Measurements from ENCODE around the gene KDM4B. TPM values are rescaled to one million over a fixed set of nuclear protein-coding genes. Genes with fewer than 3 reads are reported as not detected.
A peak's percentile ranks its signal among the peaks of the same experiment; 100 is the strongest.
"Not testable (repeated sequence)": the region's sequence is repeated elsewhere in the genome, so short reads cannot be mapped to it uniquely, and the experiment has no call there.

The KDM4B gene
- total RNA-seq, 1 donor = 26.7 TPM

GRCh38 chr19:4966591-4966990, 2.3 kb upstream of the KDM4B start:
- no peak for DNase-seq (ENCODE audit: low read depth in 2 of 3, low spot score in 2 of 3)

GRCh38 chr19:4967738-4968461, 1.0 kb upstream of the KDM4B start:
- no peak for DNase-seq (ENCODE audit: low read depth in 2 of 3, low spot score in 2 of 3)

- DNase-seq (ENCODE audit: low read depth in 2 of 3, low spot score in 2 of 3) = no peak
Observed at GRCh38 chr19:4969292-4969771, 419 bp downstream of the KDM4B start.

DNA sequence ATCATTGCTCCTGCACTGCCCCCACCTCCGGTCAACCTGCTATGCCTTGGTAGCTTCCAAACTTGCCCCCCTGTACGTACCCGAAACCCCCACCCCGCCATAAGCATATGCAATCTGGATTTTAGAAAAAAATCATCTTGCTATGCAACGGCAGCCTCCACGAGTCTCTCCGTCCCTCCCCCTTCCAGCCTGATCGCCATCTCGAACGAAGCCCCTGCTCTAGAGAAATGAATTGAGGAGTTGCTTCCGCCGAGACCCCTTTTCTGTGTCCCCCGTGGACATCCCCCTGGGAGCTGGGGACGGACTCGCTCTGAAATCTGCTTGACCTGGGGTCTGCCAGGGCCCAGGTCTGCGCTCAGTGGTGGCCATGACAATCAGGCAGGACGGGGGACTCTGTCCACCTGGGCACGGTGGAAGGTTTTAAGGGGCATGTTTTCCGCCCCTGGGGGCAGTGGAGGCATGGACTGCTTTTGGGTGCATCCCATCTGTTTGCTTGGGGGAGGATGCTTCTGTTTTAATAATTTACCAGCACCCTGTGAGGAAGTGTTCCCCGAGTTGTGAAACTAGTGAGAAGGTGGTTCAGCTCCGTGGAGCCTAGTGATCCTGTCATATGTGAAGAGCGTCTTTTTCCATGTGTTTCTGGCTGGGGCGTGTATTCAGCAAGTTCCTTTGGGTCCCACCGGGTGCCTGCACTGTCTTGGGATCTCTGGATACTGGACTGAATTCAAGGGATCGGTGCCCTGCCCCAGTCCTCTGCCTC, 1.0 kb downstream of the KDM4B start:
- DNase-seq (ENCODE audit: low read depth in 2 of 3, low spot score in 2 of 3) = no peak

DNA sequence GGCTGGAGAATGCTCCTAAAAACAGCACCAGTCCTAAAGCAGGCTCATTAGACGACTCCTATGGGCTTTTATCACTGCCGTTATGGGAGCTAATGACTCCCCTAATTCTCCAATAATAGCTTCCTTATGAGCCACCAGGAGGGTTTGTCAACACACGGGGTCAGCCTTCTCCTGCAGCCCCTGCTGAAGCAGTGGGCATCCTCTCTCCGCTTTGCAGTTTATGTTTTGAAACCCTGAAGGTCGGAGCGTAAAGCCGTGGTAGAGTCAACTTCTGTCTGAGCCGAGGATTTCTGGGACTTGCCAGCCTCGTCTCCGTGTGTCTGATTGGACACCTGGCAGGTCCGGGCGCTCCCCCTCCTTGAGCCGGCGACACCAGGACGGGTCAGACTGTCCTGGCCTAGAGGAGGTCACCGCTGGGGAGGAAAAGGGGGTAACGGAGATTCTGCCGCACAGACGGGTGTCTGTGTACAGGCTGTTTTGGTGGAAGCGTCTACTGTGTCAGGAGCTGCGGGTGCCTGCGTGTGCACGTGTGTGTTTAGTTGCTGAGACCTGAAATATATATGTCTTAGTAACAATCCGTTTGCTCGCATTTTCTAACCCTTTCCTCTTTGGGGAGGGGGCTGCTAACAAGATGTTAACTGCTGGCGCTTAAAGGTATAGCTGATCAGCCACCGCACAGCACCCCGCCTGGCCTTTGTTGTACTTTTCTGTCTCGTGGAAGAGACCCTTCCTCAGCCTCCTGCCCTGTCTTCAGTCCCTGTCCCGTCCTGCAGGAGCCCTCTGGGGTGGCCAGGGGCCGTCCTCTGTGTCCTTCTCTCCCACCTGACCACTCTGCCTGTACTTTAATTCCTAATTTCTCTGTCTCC, 1.9 kb downstream of the KDM4B start:
- no peak for DNase-seq (ENCODE audit: low read depth in 2 of 3, low spot score in 2 of 3)

DNA sequence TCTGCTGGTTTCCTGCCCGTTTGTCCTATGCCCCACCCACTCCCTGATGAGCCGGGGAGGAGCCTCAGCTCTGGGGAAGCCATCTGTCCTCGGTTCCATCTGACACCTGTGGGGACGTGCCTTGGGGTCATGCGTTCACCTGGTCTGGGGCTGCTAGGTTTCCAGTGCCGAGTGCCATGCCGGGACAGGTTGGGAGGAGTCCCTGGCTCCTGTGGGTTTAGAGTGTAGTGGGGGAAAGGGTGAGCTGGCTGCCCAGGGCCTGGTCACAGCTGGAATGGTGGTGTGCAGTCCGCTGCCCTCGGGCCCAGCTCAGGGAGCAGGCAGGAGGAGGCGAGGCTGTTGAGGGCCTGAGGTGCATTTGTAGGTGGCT, 2.5 kb downstream of the KDM4B start:
- peak in 1 of 3 donors; percentile 23 for DNase-seq (ENCODE audit: low read depth in 2 of 3, low spot score in 2 of 3)

GRCh38 chr19:4971816-4972495, 3.0 kb downstream of the KDM4B start:
- no peak for DNase-seq (ENCODE audit: low read depth in 2 of 3, low spot score in 2 of 3)

DNA sequence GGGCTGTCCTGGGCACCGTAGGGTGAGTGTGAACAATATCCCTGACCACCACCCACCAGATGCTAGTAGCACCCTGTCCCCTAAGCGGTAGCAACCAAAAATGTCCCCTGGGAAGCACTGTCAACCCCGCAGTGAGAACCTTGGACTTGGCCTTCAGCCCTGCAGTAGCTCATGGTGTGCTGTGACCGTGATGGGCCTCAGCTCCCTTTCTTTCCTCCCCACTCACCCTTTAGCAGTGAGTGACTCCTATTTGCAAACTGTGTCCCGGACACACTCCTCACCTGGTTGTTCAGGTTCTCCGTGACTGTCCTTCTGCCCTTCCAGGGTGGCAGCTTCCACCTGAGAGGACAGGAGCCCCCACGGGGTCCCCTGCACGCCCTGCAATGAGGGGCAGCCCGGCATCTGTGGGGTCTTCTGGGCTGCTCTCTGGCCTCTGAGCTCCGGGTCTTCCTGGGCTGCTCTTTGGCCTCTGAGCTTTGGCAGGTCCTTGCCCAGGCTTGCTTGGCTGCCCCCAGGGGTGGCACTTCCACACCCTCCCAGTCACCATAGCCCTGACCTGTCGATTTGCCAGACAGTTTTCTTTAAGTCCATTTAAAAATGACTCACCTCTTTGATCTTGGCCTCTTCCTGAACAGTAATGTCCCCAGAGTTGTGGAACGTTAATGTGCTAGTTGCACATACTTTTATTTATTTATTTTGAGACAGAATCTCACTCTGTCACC, 3.8 kb downstream of the KDM4B start:
- no peak for DNase-seq (ENCODE audit: low read depth in 2 of 3, low spot score in 2 of 3)

GRCh38 chr19:4974880-4975469, 6.1 kb downstream of the KDM4B start:
- DNase-seq (ENCODE audit: low read depth in 2 of 3, low spot score in 2 of 3) = no peak

DNA sequence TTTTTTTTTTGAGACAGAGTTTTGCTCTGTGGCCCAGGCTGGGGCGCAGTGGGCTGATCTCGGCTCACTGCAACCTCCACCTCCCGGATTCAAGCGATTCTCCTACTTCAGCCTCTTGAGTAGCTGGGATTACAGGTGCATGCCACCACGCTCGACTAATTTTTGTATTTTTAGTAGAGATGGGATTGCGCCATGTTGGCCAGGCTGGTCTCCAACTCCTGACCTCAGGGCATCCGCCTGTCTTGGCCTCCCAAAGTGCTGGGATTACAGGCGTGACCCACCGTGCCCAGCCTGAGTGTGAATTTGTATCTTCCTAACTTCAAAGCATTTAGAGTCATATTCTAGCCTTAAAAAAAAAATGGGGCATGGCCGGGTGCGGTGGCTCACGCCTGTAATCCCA, 6.7 kb downstream of the KDM4B start:
- DNase-seq (ENCODE audit: low read depth in 2 of 3, low spot score in 2 of 3) = not testable (repeated sequence)

DNA sequence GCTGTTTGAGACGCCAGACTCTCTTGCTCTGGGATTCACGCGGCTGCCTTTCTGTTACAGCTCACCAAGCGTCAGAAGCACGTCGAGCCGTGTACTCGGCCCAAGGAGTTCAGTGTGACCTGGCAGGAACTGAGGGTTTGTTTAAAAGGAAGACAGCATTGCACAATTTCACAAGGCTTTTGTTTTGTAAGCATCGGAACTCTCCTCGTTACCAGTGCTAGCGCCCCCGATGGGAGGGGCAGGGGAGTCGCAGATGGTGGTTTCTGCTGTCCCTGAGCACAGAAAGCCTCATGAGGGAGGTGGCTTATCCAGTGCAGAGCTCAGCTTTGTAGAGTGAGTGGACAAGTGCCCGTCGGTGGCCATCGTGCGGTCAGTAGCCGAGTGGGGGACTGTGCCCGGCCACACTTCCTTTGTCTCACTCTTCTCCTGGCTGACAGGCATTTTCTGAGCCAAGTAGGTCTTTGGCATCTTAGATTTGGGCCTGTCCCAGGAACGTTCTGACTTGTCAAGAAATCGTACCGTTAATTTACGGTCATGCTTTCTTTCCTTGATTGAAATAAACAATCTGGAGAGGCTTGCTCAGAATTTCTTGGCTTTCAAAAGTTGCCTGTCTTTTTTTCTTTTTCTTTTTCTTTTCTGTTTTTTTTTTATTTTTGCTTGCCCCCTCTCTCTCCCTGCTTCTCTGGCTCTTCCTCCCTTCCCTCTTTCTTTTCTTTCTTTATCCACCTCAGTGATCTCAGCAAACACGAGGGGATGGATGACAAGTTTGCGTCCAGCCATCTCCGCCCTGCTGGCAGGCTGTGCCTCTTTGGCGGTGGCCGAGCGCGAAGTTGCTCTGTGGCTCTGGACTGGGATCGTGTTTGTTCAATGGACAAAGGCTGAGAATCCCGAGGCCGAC, 7.7 kb downstream of the KDM4B start:
- DNase-seq (ENCODE audit: low read depth in 2 of 3, low spot score in 2 of 3) = peak in 2 of 3 donors; percentile 91 to 96

DNA sequence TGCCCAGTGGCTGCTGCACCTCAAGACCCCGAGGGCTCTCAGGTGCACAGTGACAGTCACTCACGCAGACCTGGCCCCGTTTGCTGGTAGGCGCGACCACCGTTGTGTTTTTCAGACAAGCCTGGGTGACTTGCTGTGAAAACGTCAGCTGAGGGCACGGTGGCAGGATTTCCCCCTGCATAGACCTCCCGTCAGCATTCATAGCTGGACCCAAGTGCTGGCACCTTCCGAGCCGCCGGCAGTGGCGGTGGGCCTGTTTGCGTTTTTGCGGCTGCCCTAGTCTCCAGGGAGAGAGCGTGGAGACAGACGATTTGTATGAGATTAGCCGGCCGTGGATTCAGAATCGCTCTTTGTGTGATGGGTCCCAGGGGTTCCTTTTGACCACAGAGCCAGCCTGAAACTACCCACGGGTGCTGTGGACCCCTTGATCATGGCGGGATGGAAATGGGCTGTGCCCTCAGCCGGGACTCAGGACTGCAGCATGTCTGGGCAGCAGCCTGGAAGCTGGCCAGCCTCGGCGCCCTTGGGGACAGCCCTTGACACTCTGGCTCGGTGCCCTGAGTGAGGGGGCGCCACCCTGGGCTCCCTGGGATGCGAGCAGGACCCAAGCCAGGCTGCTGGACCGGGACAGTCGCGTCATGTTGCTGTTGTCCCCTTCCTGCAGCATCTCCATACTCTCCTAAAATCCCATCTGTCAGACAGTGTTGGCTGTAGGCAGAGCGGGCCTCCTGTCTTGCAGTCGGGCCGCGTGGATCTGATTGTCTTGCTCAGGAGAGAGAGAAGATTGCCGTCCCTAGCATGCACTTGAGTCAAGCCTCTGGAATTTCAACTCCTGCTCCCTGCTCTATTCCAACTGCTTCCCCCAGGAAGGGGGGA, 8.6 kb downstream of the KDM4B start:
- DNase-seq (ENCODE audit: low read depth in 2 of 3, low spot score in 2 of 3) = no peak

GRCh38 chr19:4979211-4979807, 10.4 kb downstream of the KDM4B start:
- DNase-seq (ENCODE audit: low read depth in 2 of 3, low spot score in 2 of 3) = no peak

DNA sequence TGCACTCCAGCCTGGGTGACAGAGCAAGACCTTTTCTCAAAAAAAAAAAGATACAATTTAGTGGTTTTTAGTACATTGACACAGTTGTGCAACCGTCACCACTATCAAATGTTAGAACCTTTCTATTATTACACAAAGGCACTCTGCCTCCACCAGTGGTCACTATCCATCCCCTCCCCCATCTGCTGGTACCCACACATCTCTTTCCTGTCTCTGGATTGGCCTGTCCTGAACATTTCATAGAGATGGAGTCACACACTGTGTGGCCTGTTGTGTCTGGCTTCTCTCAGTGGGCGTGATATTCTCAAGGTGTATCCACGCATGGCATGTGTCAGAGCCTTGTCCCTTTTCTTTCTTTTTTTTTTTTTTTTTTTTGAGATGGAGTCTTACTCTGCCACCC, 11.2 kb downstream of the KDM4B start:
- no peak for DNase-seq (ENCODE audit: low read depth in 2 of 3, low spot score in 2 of 3)

DNA sequence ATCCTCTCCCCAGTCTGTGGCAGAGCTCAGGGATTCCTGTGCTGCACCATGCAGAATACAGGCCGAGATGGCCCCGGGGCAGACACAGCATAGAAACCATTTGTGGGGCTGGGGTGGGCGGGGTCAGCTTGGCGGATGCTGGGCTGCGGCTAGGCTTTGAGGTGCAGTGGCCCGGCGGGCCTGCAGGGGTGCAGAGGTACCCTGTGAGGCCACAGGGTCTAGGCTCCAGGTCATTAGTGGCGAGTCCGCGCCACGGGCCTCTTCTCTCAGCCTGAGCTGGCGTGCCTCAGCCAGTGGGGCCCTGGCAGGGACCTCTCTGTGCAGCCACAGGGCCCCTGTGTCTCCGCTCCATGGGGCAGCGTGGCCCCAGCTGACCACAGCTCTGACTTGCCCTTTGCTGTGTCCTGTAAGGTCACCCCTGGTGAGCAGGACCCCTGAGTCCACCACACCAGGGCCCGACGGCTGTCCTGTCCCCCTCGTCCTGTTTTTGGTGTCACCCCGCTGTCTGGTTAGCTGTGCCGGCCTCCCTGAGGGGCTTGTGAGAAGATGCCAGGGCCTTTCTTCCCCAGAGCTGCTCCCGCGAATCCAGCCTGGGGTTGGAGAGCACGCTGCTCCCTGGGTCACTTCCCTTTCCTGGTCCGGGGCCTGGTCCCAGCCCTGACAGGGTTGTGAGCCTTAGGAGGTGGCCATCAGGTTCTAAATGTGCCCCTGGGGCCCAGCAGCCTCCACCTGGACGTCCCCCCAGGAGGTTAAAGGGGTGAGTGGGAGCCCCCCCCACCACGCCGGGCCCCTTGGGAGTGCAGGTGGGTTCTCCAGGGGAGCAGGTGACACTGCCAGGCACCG, 12.1 kb downstream of the KDM4B start:
- DNase-seq (ENCODE audit: low read depth in 2 of 3, low spot score in 2 of 3) = no peak

DNA sequence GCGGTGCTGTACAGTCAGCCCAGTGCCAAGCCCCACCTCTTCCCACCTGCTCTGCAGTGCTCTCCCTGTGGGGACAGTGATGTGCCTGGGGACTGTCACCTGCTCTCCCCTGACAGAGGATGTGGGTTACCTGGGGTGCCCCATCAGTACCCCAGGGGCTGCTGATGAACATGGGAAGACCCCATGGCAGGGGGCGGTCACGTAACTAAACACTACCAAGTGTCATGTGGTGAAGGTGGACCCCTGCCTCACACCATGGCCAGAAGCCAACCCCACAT, 12.7 kb downstream of the KDM4B start:
- DNase-seq (ENCODE audit: low read depth in 2 of 3, low spot score in 2 of 3) = no peak
